ENCODE results near the gene CALML6.

CALML6 gene

GRCh38 chr1:1911350-1912041, 3.6 kb upstream of the CALML6 start:
- no peak for DNase-seq (ENCODE audit: low spot score)

GRCh38 chr1:1914101-1914970, 724 bp upstream of the CALML6 start:
- DNase-seq (ENCODE audit: low spot score): no peak

GRCh38 chr1:1915911-1916840, 1.1 kb downstream of the CALML6 start:
- DNase-seq (ENCODE audit: low spot score): no peak

- no peak for DNase-seq (ENCODE audit: low spot score)
These were observed 1.8 kb downstream of the CALML6 start for GRCh38 chr1:1916851-1917251.

- DNase-seq (ENCODE audit: low spot score): no peak
These were observed 2.4 kb downstream of the CALML6 start for GRCh38 chr1:1917304-1917976.

GRCh38 chr1:1917995-1918900, 3.2 kb downstream of the CALML6 start:
- DNase-seq (ENCODE audit: low spot score): no peak

- no peak for DNase-seq (ENCODE audit: low spot score)
These were observed 3.8 kb downstream of the CALML6 start, which contains the start of gene TMEM52 for GRCh38 chr1:1918901-1919303. Gene TMEM52 (minus strand): TSS chr1:1919279. CDS start chr1:1919265, 14 bp downstream.

- DNase-seq (ENCODE audit: low spot score): peak; percentile 100
These were observed 4.4 kb downstream of the CALML6 start for GRCh38 chr1:1919304-1920056.

GRCh38 chr1:1920057-1920607, 5.1 kb downstream of the CALML6 start:
- no peak for DNase-seq (ENCODE audit: low spot score)

- no peak for DNase-seq (ENCODE audit: low spot score)
These were observed 5.8 kb downstream of the CALML6 start for GRCh38 chr1:1920608-1921458.

GRCh38 chr1:1921459-1921862, 6.4 kb downstream of the CALML6 start:
- no peak for DNase-seq (ENCODE audit: low spot score)

- DNase-seq (ENCODE audit: low spot score): no peak
These were observed 7.0 kb downstream of the CALML6 start for GRCh38 chr1:1921901-1922701.

GRCh38 chr1:1922702-1922955, 7.6 kb downstream of the CALML6 start:
- DNase-seq (ENCODE audit: low spot score): no peak

GRCh38 chr1:1922956-1923833, 8.1 kb downstream of the CALML6 start:
- DNase-seq (ENCODE audit: low spot score): no peak

- no peak for DNase-seq (ENCODE audit: low spot score)
These were observed 9.3 kb downstream of the CALML6 start for GRCh38 chr1:1924386-1924785.

GRCh38 chr1:1924849-1925248, 9.8 kb downstream of the CALML6 start:
- no peak for DNase-seq (ENCODE audit: low spot score)

Data from GM03348 (cell line).